SKM-1 treated with dmso at 0.1 percent for 144 hours (cell line): ENCODE results near the gene FHL5.
"Not testable (repeated sequence)": the region's sequence is repeated elsewhere in the genome, so short reads cannot be mapped to it uniquely, and the experiment has no call there.

Experiments
- DNase-seq: peaks from one replicate; lab custom pipeline; 2025; ENCODE audit not compliant: unreplicated experiment; lab: John Stamatoyannopoulos, UW

FHL5 gene

GRCh38 chr6:96608074-96608473 lies 45.1 kb downstream of the FHL5 start:
- no peak for DNase-seq

- no peak for DNase-seq
Measured at GRCh38 chr6:96610019-96610418, 47.1 kb downstream of the FHL5 start.

- no peak for DNase-seq
Measured at GRCh38 chr6:96611342-96611991, 48.5 kb downstream of the FHL5 start.

DNA sequence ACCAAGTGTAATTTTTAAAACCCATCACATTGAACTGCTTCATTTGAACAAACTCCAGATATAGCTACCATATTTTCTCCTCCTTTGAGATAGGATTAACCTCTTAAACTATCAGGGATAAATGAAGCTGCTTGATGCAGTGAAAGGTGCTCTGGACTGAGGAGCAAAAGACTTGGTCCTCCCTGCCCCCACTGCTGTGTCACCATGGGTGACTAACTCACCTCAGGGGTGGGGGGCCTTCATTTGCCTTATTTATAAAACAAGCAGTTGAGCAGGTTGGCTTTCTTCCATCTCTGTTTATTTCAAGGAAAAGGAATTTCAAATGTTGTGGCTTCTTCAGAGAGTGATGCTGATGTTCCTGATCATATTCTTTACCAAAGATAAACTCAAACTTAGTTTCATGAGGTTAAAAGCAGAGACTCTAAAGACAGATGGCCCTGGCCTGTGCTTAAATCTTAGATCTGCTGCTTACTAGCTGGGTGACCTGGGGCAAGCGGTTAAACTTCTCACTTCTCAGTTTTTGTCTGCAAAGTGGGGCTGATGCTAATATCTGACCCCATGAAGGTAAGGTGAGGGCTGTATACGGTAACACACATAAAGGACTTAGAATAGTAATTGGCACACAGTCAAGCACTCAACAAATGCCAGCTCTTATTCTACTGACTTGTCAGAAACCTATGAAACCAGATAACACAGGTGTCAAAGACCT lies 50.5 kb downstream of the FHL5 start:
- DNase-seq: no peak

DNA sequence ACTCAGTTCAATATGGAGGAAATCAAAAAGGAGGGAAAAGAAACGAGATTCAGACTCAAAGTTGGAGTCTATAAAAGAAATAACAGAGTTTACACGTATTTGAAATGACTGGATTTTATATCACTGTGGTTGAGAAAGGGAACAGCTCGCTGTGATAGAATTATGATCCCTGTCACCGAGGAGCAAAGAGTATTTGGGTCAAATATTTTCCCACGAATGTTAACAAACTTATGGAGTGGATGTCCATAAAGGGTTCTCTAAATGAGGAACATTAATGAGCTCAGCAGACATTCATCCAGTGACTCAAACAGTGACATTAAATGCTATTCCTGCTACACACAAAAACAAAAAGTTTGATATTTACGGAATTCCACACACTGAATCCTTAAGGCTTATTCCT lies 57.9 kb downstream of the FHL5 start:
- no peak for DNase-seq

DNA sequence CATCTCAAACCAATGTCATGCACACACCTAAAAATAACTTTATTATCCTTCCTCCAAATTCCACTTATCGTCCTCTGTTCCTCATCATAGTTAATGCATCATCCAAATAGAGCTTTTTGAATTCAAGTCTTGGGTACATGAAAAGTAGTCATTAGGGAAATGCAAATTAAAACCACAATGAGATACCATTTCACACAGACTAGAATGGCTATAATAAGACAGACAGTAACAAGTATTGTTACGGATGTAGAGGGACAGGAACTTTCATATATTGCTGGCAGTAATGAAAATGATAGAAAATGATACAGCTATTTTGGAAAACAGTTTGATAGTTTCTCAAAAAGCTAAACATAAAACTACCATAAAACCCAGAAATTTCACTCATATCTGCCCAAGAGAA lies 59.1 kb downstream of the FHL5 start:
- DNase-seq: no peak

GRCh38 chr6:96624957-96625356 lies 62.0 kb downstream of the FHL5 start:
- peak; percentile 8 for DNase-seq

DNA sequence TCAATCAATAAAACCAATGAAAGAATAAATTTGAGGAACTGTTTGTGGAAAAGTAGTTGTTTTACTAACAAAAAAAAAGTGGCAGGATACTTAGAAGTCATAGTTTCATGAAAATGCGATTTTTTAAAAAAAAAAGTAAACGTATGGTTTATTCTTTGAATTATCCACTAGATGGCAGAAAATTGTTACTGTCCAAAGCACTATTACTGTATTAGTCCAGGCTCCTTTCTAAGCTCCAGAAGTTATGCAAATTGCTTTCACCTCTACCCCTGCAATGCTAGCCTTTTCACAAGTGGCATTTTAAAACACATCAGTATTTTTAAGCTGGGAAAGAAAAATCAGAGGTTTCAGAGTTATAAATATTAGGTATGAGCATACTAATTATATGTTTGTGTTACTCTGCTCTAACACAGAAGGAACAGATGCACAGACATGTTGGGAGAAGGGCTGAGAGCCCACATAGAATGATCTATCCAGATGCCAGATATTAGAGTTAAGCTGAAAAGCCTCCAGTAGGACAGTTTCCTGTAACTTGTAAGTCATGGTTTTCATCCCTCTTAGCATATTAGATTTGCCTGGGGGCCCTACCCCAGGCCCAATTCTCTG lies 63.9 kb downstream of the FHL5 start:
- DNase-seq: peak; percentile 58

DNA sequence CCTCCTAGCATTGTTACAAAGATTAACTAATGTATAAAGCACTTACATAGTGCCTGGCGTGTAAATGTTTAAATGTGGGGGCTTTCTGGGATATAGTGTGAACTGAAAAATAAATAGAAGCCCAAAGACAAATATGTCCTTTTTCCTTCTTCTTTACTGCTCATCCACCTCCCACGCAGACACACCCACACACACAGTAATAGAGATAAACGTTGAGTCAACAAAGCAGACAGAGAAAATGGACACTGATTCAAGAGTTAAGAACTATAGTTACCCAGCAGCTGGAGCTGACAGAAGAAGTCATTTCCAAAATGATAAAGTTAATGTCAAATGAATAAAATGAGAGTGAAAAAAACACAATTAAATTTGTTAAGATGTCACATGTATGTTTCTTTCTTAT lies 68.3 kb downstream of the FHL5 start:
- no peak for DNase-seq

DNA sequence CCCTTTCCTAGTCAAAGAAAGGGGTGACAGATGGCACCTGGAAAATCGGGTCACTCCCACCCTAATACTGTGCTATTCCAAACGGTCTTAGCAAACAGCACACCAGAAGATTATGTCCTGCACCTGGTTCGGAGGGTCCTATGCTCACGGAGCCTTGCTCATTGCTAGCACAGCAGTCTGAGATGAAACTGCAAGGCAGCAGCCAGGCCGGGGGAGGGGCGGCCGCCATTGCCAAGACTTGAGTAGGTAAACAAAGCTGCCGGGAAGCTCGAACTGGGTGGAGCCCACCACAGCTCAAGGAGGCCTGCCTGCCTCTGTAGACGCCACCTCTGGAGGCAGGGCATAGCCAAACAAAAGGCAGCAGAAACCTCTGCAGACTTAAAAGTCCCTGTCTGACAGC lies 75.1 kb downstream of the FHL5 start:
- not testable (repeated sequence) for DNase-seq

DNA sequence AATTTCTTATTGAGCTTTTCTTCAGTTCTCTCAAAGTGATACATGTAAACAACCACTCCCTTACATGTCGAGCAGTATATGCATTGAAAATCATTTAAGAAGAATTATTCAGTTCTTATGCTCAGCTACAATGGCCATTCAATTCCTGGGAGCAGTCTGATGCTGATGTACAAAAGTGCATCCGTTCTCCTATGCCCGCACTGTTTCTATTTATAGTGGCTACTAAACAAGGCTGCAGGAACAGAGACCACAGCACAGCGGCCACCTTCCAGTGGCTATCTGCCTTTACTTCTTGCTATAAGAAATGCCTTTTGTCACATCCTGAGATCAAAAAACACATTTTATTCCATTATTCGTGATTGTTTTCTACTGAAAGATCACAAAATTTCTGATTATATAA lies 82.2 kb downstream of the FHL5 start:
- no peak for DNase-seq

DNA sequence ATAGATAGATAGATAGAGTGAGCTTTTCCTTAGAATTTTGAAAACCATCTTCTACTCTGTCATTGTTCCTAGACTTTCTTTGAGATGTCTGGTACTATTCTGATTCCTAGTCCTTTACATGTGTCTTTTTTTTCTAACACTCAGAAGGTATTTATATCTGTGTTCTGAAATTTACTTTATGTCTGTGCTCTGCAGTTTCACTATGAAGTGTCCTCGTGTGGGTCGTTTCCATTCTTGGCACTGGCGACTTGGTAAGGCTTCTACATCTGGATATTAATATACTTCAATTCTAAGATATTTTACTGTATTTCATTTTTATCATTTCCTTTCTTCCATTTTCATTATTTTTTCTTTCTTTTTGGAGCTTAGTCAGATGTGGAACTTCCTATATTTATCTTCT lies 87.0 kb downstream of the FHL5 start:
- no peak for DNase-seq

- no peak for DNase-seq
Measured at GRCh38 chr6:96651816-96652215, 88.9 kb downstream of the FHL5 start.

DNA sequence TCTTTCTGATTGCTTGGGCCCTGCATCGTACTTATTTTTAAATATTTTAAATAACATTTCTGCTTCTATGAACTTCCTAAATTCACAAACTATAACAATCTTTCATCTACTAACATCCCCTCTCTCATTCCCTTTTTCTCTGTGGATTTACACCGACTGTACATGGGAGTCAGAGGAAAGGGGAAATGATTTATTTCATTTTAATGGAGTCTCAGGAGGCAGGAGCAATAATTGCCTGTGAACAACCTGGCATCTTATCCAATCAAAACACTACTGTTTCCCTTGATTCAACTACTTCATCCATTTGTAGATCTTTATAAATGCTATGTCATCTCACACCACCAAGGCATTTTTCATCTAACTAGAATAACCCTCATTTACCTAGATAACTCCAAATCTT lies 89.6 kb downstream of the FHL5 start:
- DNase-seq: no peak

- DNase-seq: no peak
Measured at GRCh38 chr6:96653181-96653580, 90.3 kb downstream of the FHL5 start.

GRCh38 chr6:96656567-96656966 lies 93.6 kb downstream of the FHL5 start:
- DNase-seq: no peak

DNA sequence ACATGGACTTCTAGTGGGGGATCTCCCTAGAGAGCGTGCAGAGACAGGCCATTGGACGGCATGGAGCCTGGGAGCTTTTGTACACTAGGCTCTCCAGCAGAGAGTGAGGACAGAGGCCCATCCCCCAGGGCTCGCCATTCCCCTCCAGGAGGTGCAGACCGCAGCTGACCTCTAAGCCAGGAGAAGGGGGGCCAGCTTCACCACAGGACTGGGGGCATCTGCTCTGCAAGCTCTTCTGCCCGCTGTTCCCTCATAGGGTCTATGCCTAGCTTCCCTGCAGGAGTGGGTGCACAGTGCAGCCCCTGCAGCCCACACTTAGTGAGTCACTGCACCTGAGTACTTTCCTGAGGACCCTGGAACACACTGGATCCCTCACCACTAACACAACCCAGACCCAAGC lies 94.4 kb downstream of the FHL5 start:
- DNase-seq: no peak

- no peak for DNase-seq
Measured at GRCh38 chr6:96659084-96659845, 96.3 kb downstream of the FHL5 start.
